MM.1S (cell line): ENCODE results near the gene L1CAM.

ENCODE experiments used
- CTCF ChIP-seq: fragments of 300-600 bp; sonication (generic); IDR thresholded peaks from 2 replicates; pipeline ENCODE4 v1.5.1; 2016; ENCODE audit warnings: antibody characterized with exemption, low read length, mixed read lengths
- EZH2 ChIP-seq: fragments of 300-600 bp; sonication (generic); optimal IDR thresholded peaks from 2 replicates; pipeline ENCODE3; 2017; ENCODE audit warnings: low read depth, mild to moderate bottlenecking, antibody characterized with exemption, low read length, mixed read lengths
- EZH2phosphoT487 ChIP-seq: fragments of 300-600 bp; sonication (generic); IDR thresholded peaks from 2 replicates; pipeline ENCODE4 v1.6.1; 2018; ENCODE audit warnings: antibody characterized with exemption, low read length

DNA sequence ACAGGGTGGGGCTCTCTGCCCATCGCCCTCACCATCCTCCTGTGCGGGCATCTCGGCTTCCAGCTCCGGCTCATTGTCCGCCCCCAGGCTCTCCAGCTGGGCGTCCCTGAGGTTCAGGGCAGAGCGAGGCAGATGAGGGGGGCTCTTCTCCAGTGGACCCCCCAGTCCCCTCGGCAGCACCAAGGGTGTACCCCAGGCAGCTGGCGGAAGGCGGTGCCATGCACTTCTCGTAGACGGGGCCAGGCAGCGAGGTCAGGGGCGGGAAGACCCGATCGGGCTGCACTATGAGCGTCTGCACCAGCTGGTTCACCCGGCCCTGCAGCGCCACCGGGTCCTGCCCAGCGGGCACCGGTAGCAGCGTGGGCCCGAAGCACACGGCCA lies 24.0 kb upstream of the L1CAM start:
- TF ChIP-seq CTCF (no peak), EZH2 (no peak), EZH2phosphoT487 (no peak)
